Activated CD8-positive, alpha-beta memory T cell treated with anti-CD3 and anti-CD28 coated beads for 48 hours (primary cell): ENCODE data around the gene SETD2.

ENCODE experiments used
- DNase-seq, 3 experiments: peaks; one replicate each; pipeline ENCODE4 v3.0.0-alpha.2; 2020; ENCODE audit warnings: low read depth in 2 of 3, low spot score in 2 of 3

The SETD2 gene

GRCh38 chr3:46998852-46999515, 164.9 kb downstream of the SETD2 start:
- no peak for DNase-seq

- DNase-seq, result no peak
Observed at GRCh38 chr3:46998121-46998851, 165.6 kb downstream of the SETD2 start.

DNA sequence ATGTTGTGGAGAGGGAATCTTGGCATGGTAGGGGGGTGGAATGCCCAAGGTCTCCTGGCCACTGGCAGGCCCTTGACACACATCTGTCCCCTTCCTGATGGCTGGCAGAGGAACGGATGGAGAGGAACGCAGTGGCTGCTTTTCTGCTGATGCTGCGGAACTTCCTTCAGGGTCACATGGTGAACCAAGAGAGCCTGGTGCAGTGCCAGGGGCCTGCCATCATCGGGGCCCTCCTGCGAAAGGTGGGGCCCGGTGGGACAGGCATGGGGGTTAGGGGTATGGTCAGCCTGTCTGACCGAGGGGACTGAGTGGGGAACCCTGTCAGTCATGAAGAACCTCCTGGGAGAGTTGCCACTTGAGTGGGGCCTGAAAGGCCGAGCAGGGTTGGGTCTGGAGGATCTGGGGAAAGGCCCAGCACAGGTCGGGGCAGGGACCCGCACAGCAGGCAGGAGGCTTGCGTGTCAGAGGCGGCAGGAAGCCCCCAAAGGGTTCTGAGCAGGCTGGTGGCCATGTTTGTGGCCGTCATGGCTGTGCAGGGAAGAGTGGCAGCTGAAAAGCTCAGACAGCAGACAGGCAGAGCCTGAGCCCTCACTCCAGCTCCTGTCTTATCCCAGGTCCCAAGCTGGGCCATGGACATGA, 166.3 kb downstream of the SETD2 start:
- no peak for DNase-seq

DNA sequence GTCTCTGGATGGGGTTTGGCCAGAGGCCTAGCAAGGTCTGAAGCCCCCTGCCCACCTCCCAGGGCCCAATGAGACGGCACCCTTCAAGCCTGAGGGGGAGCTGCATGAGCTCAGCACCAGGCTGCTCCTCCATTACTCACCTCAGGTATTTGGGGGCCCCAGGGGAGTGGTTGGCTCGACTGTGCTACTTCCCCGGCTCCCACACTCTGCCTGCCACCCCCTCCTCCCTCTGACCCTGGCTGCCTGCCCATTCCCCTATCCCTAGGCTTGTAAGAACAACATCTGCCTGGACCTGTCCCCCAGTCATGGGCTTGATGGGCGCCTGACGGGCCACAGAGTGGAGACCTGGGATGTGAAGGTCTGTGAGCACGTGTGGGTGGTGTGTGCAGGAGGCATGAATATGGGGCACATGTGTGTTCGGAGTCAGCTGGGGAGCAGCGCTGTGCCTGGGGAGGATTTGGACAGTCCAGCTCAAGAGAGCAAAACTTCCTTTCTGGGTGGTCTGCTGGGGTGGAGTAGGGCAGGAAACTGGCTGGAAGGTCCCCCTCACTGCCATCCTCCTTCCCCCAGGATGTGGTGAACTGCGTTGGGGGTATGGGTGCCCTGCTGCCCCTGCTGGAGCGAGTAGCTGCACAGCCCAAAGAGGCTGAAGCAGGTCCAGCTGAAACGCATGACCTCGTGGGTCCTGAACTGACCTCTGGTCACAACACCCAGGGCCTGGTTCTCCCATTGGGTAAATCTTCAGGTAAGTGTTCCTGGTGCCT, 167.0 kb downstream of the SETD2 start:
- no peak for DNase-seq

DNA sequence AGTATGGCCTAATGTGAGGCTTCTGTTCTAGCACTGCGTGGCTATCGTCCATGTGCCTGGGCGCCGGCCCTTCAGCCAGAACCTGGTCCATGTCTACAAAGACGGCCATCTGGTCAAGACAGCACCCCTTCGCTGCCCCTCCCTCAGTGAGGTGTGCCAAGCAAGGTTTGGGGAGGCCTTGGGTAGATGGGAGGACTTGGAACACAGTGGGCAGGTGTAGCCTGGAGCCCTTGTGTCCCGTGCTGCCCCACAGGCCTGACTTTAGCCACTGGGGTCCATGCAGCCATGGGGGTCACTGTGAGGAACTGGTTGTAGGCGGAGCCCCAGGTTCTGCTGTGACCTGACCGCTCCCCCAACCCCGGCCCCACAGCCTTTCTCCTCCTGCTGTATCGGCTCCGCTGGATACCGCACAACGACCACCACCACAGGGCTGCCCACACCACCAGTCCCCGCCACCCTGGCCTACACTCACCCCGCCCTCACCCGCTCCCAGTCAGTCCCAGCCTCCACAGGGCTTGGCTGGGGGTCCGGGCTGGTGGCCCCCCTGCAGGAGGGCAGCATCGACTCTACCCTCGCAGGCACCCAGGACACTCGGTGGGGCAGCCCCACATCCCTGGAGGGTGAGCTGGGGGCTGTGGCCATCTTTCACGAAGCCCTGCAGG, 167.9 kb downstream of the SETD2 start:
- DNase-seq, result no peak

DNA sequence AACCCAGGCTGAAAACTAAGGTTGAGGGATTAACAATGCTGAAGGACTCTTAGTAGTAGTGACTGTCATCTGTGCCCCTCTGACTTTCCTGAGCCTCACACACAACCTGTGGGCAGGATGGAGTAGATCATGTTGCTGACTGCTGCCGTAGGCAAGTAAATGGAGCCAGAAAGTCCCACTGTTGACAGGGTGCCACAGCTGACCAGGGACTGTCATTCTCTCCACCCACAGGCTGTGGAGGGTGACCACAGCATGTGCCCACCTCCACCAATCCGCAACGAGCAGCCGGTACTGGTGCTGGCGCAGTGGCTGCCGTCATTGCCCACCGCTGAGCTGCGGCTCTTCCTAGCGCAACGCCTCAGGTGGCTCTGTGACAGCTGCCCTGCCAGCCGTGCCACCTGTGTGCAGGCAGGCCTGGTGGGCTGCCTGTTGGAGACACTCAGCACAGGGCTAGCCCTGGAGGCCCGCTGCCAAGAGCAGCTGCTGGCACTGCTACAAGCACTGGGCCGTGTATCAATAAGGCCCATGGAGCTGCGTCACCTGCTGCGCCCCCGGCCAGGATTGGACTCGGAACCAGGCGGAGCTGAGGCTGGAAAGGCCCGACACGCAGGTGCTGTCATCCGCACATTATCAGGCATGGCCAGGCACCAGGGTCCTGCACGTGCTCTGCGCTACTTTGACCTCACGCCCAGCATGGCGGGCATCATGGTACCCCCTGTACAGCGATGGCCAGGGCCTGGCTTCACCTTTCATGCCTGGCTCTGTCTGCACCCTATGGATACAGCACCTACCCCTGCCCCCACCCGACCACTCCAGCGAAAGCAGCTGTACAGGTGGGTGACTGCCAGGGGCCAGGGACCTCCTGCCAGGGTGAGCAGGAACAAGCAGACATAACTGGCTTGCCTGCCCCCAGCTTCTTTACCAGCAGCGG, 168.8 kb downstream of the SETD2 start:
- no peak for DNase-seq

DNA sequence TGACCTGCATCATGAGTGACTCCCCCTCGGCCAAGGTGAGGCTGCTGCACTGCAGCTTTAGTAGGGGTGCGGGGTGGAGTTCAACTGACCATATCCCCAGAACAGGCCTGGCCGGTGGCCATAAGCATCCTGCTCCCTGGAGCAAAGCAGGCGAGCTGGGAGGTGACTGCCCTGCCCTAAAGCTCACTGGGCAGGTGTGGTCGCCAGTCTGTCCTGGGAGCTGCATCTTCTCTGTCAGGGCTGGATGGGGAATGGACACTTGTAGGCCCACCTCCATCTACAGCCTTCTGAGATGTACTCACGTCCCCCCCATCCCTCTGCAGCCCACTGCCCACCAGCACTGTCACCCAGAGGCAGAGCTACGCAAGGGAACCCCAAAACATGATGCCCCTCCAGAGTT, 169.9 kb downstream of the SETD2 start:
- no peak for DNase-seq

- DNase-seq, result no peak
Observed at GRCh38 chr3:46993292-46993691, 170.6 kb downstream of the SETD2 start.

GRCh38 chr3:46992231-46992630, 171.7 kb downstream of the SETD2 start:
- no peak for DNase-seq

DNA sequence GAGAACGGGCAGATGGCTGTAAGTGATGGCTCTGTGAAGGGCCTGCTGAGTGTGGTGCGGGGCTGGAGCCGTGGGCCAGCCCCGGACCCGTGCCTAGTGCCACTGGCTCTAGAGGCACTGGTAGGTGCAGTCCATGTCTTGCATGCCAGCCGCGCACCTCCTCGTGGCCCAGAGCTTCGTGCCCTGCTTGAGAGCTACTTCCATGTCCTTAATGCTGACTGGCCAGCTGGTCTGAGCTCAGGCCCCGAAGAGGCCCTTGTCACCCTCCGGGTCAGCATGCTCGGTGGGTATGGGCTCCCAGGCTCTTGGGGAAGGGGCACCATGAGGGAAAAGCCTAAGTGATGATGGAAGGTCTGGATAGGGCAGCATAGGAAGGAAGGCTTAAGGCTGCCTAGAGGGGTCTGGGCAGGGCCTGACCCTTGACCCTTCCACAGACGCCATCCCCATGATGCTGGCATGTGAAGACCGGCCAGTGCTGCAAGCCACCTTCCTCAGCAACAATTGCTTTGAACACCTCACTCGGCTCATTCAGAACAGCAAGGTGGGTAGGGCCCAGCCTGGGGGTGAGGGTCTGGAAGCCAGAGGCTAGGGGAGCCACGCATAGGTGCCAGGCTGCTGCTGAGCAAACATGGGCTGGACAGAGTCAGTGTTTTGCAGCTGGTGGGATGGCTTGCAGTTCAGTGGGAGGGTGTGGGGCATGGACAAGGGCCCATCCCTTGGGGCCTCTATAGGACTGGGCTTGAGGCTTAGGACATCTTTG, 172.3 kb downstream of the SETD2 start:
- no peak for DNase-seq

DNA sequence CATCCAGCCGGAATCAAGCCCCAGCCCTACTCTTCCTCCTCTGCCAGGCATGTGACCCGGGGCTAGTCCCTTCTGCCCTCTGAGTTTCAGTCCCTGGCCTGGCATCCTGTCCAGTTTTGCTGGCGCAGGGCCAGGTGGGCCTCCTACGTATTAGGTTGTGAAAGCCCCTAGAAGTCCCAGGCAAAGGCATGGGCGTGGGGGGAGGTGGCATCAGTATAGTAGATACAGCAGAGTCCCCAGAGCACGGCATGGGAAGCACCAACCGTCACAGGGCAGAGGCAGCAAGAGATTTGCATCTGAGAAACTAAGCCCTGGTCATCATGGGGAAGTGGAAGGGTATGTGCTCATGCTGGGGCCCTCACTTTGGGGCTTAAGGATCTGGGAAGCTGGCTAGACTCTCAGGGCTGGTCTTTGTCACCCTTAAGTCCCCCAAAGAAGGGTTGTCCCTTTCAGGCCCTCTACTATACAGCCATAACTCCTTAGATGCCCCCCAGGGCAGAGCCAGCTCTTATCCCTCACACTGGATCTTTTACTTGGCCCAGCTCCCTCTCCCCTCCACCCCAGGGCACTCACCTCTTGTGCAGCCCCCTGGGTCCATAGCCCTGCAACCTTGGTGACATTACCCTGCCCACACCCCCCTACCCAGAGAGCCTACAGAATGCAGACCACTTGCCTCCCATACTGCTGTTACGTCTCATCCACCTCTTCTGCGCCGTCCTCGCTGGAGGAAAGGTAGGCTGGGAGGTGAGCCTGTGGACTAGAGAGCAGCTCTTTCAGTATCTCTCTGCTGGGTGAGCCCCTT, 173.1 kb downstream of the SETD2 start:
- no peak for DNase-seq

DNA sequence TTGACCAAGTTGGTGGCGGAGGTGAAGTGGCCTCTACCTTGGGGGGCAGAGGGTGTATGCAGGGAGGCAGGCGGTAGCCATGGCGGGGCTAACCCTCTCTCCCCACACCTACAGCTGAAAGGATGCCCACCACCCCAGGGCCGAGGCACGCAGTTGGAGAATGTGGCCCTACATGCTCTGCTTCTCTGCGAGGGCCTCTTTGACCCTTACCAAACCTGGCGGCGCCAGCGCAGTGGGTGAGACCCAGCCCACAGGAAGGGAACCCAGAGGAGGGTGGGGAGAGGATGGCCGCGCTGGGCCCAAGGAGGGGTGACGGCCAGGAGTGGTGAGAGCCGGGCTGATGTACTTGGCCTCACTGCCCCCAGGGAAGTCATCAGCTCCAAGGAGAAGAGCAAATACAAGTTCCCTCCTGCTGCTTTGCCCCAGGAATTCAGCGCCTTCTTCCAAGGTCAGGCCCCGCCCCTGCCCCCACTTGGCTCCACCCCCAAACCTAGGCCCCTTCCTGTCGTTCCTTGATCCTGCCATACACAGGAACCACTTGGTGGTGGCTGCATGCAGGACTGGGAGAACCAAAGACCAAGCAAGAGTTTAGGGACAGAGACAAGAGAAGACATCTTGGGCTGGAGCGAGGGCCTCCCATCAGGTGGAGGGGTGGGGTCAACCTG, 174.6 kb downstream of the SETD2 start:
- no peak for DNase-seq

- no peak for DNase-seq
Observed at GRCh38 chr3:46988616-46989015, 175.3 kb downstream of the SETD2 start.

- DNase-seq, result peak in 2 of 3 experiments; percentile 52 to 72
Observed at GRCh38 chr3:46987743-46988401, 176.0 kb downstream of the SETD2 start.

DNA sequence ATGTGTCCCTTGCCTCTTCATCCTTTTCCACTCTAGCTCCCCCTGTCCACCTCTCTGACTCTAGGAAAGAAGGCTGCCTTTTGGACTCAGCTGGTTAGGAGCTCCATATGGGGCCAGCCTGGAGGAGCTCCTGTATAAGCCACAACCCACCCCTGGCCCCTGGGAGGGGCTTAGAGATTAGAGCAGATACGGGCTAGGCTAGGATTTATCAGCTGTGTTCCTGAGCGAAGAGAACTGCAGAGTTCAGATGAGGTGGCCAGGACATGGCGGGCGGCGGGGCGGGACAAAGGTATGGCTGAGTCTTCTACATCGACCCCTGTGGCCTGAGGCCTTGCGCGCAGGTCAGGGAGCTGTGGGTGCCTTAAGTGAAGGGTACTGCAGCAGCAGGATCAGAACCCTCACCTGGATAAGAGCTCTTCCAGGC, 176.6 kb downstream of the SETD2 start:
- no peak for DNase-seq

GRCh38 chr3:46986782-46987310, 177.1 kb downstream of the SETD2 start:
- no peak for DNase-seq

DNA sequence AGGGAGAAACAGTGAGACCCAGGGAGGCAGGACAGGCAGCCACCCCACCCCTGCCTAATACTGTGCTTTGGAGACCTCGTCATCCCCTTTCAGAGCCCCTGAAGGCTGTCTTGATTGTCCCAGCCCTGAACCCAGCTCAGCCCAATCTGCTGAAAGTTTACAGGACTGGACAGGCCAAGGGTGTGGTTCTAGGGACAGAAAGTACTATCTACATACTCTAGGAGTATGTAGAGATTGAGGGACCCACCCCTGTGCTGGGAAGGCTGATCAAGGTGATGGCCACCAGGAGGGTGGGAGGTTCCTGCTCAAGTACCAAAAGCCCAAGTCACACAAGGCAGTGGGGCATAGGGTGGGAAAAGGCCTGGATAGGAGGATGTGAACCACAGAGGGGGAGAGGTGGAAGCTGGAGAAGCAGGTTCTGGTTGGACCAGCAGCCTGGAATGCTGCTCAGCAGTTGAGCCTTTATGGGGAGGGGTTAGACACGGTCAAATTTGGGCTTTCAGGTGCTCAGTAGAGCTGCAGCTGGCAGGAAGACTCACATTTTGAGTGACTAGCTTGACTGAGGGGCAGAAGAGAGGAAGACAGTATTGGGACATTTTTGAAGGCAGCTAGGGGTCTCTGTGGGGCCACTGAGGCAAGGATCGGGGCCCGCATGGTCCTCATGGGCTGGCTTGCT, 177.7 kb downstream of the SETD2 start:
- no peak for DNase-seq
